ENCODE measurements around the gene ZNF761. TPM values are rescaled to one million over a fixed set of nuclear protein-coding genes. Genes with fewer than 3 reads are reported as not detected.
"Not testable (repeated sequence)": the region's sequence is repeated elsewhere in the genome, so short reads cannot be mapped to it uniquely, and the experiment has no call there.

The ZNF761 gene
- total RNA-seq, 1 experiment from 2014 or later, result 12.6 TPM

DNA sequence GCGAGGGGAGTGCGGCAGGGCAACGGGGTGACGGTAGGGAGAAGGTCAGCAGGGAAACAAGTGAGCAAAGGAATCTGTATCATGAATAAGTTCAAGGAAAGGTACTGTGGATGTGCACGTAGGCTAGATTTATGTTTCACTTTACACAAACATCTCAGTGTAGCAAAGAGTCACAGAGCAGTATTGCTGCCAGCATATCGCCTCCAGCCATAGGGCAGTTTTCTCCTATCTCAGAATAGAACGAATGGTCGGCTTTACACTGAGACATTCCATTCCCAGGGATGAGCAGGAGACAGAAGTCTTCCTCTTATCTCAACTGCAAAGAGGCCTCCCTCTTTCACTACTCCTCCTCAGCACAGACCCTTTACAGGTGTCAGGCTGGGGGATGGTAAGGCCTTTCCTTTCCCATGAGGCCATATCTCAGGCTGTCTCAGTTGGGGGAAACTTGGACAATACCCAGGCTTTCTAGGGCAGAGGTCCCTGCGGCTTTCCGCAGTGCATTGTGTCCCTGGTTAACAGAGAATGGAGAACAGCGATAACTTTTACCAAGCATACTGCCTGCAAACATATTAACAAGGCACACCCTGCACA lies 28.4 kb downstream of the ZNF761 start:
- DNase-seq (ENCODE audit: low spot score), result not testable (repeated sequence)

DNA sequence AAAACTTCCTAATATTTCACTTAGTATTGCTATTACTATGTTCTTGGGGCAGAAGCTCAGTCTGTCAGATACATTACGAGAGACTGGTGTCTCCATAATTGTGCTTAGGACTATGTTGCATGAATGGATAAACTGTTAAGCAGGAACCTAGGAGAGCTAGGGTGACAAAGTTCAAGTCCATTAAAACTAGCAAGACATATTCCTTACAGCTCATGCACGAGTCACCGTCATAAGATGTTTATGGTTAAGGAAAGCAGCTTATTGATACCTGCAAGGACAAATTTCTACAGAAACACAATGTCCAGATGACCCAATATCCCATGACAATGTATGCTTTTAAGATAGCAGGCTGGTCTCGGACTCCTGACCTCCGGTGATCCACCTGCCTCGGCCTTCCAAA lies 30.1 kb downstream of the ZNF761 start:
- no peak for DNase-seq (ENCODE audit: low spot score)

DNA sequence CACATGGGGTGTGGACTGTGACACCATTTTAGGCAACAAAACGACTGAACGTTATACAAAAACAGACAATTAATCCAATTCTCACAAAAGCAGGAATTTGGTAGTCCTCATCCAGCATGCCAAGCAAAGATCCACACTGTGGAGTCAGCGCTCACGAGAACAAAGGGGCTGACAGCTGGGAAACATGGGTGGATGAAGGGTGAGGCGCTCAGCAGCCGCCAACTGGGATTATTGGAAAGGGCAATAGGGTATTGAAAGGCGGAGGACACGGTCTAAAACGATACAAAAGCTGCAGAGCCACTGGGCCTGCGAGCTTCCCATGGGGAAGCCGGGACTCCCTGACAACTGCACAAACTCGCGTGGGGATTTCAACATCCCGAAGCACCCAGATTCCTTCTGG lies 31.1 kb downstream of the ZNF761 start:
- DNase-seq (ENCODE audit: low spot score), result no peak

- DNase-seq (ENCODE audit: low spot score), result no peak
Observed at GRCh38 chr19:53463263-53463662, 31.5 kb downstream of the ZNF761 start.

DNA sequence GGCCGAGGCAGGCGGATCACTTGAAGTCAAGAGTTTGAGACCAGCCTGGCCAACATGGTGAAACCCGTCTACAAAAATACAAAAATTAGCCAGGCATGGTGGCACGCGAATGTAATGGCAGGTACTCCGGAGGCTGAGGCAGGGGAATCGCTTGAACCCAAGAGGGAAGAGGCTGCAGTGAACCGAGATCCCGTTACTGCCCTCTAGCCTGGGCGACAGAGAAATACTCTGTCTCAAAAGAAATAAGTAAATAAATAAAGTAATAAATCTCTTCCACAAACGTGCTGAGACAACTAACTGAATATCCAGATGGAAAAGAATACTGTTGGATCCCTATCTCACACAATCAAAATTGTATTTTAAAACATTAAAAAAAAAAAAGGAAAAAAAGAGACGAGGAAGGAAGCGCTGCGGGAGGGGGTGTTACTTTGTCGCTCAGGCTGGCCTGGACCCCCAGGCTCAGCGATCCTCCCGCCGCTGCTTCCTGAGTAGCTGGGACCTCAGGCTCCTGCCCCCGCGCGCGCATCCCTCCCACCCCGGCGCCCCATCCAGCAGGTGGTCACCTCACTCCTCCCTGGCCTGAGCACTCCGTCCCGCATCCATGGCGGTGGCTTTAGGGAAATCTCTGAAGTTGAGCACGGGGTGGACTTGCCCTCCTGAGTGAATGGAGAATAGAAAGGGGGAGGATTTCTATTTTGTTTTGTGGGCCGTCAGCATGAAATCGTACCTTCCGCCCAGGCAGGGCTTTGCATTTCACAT lies 35.1 kb downstream of the ZNF761 start:
- DNase-seq (ENCODE audit: low spot score), result no peak

DNA sequence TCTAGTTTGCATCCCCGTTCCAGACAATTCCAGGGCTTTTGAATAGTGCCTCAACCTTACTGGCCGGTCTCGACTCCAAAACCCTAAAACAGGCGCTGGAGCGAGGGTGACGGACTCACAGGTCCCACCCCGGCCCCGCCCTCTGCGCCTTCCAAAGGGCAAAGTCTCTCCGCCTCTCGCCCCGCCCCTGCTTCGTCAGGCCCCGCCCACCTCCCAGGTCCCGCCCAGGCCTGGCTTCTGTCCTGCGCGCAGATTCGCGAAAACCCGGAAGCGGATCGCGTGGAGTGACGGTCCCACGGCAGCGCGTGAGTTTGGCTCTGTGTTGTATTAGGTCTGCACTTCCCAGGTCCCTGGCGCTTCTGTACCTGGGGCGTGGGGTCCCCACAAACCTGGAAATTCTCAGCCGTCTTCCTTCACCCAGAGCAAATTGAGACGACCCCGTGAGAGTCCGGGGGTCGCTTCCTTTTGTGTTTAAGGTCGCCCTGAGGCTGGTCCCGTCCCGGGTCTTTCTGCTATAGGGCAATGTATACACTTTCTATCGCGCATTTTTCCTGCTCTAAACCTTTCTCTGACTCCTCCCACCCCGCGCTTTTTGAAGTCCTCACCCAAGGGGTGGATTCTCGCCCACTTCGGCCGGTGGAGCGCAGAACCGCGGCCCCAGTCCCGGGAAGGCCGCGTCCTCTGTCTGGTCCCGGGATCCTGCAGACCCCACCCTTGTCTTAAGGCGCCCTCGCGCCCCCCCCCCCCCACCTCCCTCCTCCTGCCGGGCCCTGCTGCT lies 35.9 kb downstream of the ZNF761 start, which contains the start of gene ZNF813:
Gene ZNF813 (plus strand): TSS at position 249 of the 778 bp plus-strand sequence. CDS start 16,090 bp downstream, outside the sequence.
- peak; percentile 63 for DNase-seq (ENCODE audit: low spot score)

GRCh38 chr19:53468628-53469027 lies 36.8 kb downstream of the ZNF761 start:
- DNase-seq (ENCODE audit: low spot score), result not testable (repeated sequence)

GRCh38 chr19:53471916-53472315 lies 40.1 kb downstream of the ZNF761 start:
- DNase-seq (ENCODE audit: low spot score), result no peak

DNA sequence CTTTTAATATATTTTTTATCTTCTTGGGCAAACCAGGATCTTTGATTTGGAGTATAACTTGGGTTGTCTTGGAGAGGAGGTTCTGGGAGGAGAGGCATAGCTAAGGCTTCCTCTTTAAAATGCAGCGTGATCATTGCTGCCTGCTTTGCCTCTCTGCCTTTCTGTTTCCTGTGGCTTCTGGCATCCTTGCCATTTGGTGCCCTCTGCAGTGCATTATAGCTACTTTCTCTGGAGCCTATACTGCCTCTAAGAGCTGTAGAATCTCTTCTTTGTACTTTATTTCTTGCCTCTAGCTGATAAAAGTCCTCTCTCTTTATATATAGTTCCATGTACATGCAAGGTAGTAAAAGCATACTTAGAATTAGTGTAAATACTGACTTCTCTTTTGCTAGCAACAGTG lies 43.0 kb downstream of the ZNF761 start:
- DNase-seq (ENCODE audit: low spot score), result not testable (repeated sequence)

DNA sequence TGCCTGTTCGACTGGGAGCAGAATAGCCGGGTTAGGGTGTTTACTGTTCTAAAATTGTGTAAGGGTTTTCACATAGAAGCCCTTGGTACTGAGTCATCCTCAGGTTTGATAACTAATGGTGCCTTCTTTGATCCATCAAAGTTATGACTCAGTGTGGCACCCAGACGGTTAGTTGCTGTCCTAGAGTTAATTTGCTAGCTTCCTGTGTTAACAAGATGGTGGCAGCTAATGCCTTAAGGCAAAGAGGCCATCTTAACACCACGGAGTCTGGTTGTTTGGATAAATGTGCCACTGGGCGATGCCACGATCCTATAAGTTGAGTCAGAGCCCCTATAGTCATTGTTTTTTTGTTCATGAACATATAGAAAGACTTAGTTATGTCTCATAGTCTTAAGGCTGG lies 43.7 kb downstream of the ZNF761 start:
- not testable (repeated sequence) for DNase-seq (ENCODE audit: low spot score)

DNA sequence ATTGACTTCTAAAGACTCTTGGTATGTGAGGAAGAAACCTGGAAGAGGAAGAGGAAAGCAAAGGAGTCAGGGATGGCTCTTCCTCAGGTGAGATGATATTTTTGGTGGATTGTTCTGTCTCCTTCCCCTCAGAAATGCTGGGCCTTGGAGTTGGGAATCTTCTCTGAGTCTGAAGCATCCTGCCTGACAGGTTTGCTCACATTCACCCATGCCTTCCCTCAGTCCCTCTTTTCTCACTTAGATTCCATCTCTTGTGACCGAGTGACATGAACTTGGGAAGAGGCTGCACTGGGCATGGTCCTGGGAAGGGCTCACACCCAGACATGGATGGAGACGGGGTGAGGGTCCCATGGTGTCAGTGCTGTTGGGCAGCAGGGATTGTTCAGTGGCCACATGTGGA lies 52.0 kb downstream of the ZNF761 start:
- not testable (repeated sequence) for DNase-seq (ENCODE audit: low spot score)

- no peak for DNase-seq (ENCODE audit: low spot score)
Observed at GRCh38 chr19:53485046-53486004, 53.5 kb downstream of the ZNF761 start.

DNA sequence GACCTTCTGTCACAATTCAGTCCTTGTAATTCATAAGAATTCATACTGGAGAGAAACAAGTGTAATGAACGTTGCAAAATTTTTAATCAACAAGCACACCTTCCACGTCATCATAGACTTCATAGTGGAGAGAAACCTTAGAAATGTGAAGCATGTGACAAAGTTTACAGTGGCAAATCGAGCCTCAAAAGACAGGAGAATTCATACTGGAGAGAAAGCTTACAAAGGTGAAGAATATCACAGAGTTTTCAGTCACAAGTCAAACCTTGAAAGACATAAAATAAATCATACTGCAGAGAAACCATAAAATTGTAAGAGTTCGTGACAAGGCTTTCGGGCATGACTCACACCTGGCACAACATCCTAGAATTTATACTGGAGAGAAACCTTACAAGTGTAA lies 60.4 kb downstream of the ZNF761 start:
- DNase-seq (ENCODE audit: low spot score), result no peak

DNA sequence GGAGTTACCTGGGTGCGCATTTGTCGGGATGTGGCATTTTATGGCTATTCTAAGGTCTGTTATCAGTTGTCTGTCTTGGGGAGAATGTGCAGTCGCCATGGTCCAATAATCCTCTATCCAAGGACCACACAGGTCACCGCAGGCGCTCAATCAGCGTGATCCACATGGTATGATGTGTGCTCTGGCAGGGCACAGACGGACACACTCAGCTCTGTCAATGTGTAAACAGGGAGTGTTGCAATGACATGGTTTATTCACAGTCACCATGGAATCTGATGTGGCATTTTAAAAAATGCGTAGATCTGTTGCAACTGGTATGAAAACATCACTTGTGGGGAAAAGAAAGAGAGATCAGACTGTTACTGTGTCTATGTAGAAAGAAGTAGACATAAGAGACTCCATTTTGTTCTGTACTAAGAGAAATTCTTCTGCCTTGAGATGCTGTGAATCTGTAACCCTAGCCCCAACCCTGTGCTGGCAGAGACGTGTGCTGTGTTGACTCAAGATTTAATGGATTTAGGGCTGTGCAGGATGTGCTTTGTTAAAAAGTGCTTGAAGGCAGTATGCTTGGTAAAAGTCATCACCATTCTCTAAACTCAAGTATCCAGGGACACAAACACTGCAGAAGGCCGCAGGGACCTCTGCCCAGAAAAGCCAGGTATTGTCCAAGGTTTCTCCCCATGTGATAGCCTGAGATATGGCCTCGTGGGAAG lies 65.7 kb downstream of the ZNF761 start:
- not testable (repeated sequence) for DNase-seq (ENCODE audit: low spot score)

- DNase-seq (ENCODE audit: low spot score), result not testable (repeated sequence)
Observed at GRCh38 chr19:53498024-53498395, 66.2 kb downstream of the ZNF761 start.

DNA sequence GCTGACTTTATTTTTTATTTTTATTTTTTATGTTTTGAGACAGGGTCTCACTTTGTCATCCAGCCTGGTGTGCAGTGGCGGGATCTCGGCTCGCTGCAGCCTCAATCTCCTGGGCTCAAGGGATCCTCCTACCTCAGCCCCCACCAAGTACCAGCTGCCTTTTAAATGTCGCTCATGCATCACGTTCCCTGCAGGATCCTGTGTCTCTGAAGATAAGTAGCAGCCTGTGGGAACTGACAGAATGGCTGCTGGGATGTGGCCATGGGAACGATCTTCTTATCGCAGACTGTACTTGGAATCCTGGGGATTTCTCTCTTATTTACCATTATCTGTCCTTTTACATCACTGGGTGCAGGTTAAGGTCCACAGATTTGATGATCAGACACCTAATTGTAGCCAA lies 71.4 kb downstream of the ZNF761 start:
- DNase-seq (ENCODE audit: low spot score), result not testable (repeated sequence)

DNA sequence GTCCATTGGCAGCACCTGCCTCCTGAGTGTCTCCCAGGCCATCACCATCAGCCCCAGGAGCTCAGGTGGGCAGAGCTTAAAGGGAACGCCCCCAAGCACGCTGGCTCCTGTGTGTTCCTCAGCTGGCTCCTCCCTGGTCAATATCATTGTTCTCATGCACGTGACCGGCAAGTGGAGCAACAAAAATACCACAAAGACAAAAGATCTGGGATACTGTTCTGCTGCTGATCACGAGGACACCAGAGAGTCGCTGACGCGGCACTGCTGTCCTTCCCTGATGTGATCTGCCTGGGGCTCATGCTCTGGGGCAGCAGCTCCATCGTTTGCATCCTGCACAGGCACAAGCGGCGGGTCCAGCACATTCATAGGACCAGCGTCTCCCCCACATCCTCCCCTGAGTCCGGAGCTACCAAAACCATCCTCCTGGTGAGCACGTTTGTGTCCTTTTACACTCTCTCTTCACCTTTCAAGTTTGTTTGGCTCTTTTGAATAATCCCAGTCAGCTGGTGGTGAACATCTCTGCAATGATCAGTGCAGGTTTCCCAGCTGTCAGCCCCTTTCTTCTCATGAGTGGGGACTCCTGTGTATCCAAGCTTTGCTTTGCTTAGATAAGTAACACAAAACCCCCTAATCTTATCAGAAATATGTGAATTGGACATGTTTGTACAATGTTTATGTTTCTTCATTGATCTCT lies 72.0 kb downstream of the ZNF761 start:
- not testable (repeated sequence) for DNase-seq (ENCODE audit: low spot score)

DNA sequence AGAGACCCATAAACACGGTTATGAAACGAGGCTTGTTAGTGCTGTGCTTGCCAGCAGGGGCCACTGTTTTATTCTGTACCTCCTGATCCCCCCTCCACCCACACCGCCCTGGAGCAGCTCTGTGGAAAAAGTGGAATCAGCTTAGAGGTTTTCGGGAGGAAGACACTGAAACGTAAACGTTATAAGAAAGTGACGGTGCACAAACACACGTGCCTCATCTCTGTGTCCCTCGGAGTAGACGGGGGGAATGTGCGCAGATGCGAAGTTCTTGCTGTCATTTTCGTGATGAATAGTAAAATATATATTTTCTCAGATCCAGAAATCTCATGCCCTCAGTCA lies 72.5 kb downstream of the ZNF761 start:
- not testable (repeated sequence) for DNase-seq (ENCODE audit: low spot score)

DNA sequence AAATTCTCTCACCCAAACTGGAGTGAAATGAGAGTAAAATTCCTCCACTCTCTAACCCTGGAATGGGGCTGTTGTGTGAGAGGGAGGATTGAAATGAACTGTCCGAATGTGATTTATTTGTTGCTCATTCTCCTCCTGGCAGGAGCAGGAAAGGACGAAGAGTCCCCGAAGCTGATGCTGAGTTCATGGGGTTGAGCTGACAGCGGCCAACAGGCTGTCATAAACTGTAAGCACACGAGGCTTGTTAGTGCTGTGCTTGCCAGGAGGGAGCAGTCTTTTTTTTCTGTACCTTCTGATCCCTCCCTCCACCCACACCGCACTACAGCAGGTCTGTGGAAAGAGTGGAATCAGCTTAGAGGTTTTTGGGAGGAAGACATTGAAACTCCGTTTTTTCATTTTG lies 73.1 kb downstream of the ZNF761 start:
- DNase-seq (ENCODE audit: low spot score), result no peak

- DNase-seq (ENCODE audit: low spot score), result no peak
Observed at GRCh38 chr19:53506728-53507127, 74.9 kb downstream of the ZNF761 start.

All from H4 (cell line).